Stimulated activated naive CD8-positive, alpha-beta T cell treated with anti-CD3 and anti-CD28 coated beads, Interleukin-15, Interleukin-2, amounts not matched to agents 100 ng/mL and 50 ng/mL, for 24 hours (primary cell): ENCODE measurements around the gene SEC22A.

Source experiments
- H3K27ac Mint-ChIP-seq: one replicate; pipeline ENCODE4 v1.8.0; 2021; ENCODE audit warnings: mild to moderate bottlenecking, mixed read lengths
- H3K27me3 Mint-ChIP-seq: one replicate; pipeline ENCODE4 v1.8.0; 2021; ENCODE audit warnings: mixed read lengths
- H3K36me3 Mint-ChIP-seq: one replicate; pipeline ENCODE4 v1.8.0; 2021; ENCODE audit warnings: low read depth, mixed read lengths
- H3K4me1 Mint-ChIP-seq: one replicate; pipeline ENCODE4 v1.8.0; 2021; ENCODE audit warnings: low read depth, mixed read lengths
- H3K4me3 Mint-ChIP-seq: one replicate; pipeline ENCODE4 v1.8.0; 2021; ENCODE audit warnings: mild to moderate bottlenecking, mixed read lengths
- H3K9me3 Mint-ChIP-seq: one replicate; pipeline ENCODE4 v1.8.0; 2021; ENCODE audit warnings: mixed read lengths

SEC22A gene

GRCh38 chr3:123295901-123296250, 94.1 kb downstream of the SEC22A start:
- Mint-ChIP-seq H3K27ac (no peak overlapping the region), H3K36me3 (no peaks in the 10 kb centered on the region)

GRCh38 chr3:123296261-123296660, 94.5 kb downstream of the SEC22A start:
- H3K4me3 Mint-ChIP-seq, result no peak overlapping the region
- H3K27ac Mint-ChIP-seq, result no peak overlapping the region
- no peaks in the 10 kb centered on the region for H3K4me1 Mint-ChIP-seq

More at GRCh38 chr3:123295901-123296250, 94.1 kb downstream of the SEC22A start:
- Mint-ChIP-seq H3K9me3 (no peaks in the 10 kb centered on the region), H3K4me3 (no peak overlapping the region), H3K4me1 (no peaks in the 10 kb centered on the region), H3K27me3 (no peaks in the 10 kb centered on the region)

GRCh38 chr3:123296836-123297626, 95.3 kb downstream of the SEC22A start:
- no peaks in the 10 kb centered on the region for H3K4me1 Mint-ChIP-seq
- H3K27me3 Mint-ChIP-seq, result no peaks in the 10 kb centered on the region
- H3K9me3 Mint-ChIP-seq, result no peaks in the 10 kb centered on the region
- H3K4me3 Mint-ChIP-seq, result no peak overlapping the region
- H3K36me3 Mint-ChIP-seq, result no peaks in the 10 kb centered on the region
- H3K27ac Mint-ChIP-seq, result no peak overlapping the region

More at GRCh38 chr3:123296261-123296660, 94.5 kb downstream of the SEC22A start:
- Mint-ChIP-seq H3K27me3 (no peaks in the 10 kb centered on the region), H3K36me3 (no peaks in the 10 kb centered on the region), H3K9me3 (no peaks in the 10 kb centered on the region)

- no peak overlapping the region for H3K4me3 Mint-ChIP-seq
- no peaks in the 10 kb centered on the region for H3K27me3 Mint-ChIP-seq
- no peaks in the 10 kb centered on the region for H3K4me1 Mint-ChIP-seq
- no peaks in the 10 kb centered on the region for H3K36me3 Mint-ChIP-seq
- H3K27ac Mint-ChIP-seq, result no peak overlapping the region
- no peaks in the 10 kb centered on the region for H3K9me3 Mint-ChIP-seq
These were observed 95.8 kb downstream of the SEC22A start for GRCh38 chr3:123297627-123297899.

DNA sequence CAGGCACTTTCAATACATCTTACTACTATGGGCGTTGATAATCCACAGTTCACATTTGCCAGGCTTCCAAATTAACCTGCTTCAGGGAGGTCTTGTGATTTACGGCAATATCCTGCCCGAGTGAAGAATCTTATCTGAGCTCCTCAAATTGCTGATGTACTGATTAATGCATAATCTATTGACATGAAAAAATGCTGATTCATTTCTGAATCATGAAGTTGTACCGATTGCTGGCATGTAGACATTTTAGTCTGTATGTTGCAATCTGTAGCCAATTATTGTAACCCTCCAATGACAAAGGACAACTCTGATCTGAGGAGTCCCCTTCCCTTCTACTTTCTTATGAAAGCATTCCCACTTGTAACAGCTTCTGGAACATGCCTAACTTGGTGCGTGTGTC, 97.2 kb downstream of the SEC22A start:
- H3K36me3 Mint-ChIP-seq, result no peaks in the 10 kb centered on the region
- no peaks in the 10 kb centered on the region for H3K4me1 Mint-ChIP-seq
- H3K4me3 Mint-ChIP-seq, result no peak overlapping the region
- H3K27ac Mint-ChIP-seq, result no peak overlapping the region
- H3K27me3 Mint-ChIP-seq, result no peaks in the 10 kb centered on the region
- H3K9me3 Mint-ChIP-seq, result no peaks in the 10 kb centered on the region

DNA sequence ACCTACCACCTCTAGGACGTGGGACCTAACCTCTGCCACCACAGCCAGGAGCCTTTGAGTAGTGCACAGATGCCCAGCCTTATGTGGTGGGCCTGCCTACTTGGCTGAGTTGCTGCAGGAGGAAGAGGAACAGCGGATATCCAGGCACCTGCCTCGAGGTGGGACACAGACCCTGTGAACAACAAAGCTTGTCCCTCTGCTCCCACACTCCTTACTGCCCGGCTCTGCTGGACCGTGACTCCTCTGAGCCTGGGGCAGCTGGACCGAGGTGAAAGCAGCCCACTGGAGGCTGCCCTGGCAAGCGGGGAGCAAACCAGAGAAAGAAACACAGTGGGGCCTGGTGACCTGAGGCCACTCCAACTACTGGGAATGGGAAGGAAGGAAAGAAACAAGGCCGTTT, 97.8 kb downstream of the SEC22A start:
- Mint-ChIP-seq H3K4me1 (no peaks in the 10 kb centered on the region), H3K9me3 (no peaks in the 10 kb centered on the region), H3K4me3 (no peak overlapping the region), H3K27me3 (no peaks in the 10 kb centered on the region), H3K36me3 (no peaks in the 10 kb centered on the region), H3K27ac (no peak overlapping the region)

GRCh38 chr3:123300056-123300455, 98.3 kb downstream of the SEC22A start:
- Mint-ChIP-seq H3K4me3 (no peak overlapping the region), H3K27ac (no peak overlapping the region), H3K9me3 (no peaks in the 10 kb centered on the region), H3K4me1 (no peaks in the 10 kb centered on the region), H3K27me3 (no peaks in the 10 kb centered on the region), H3K36me3 (no peaks in the 10 kb centered on the region)

DNA sequence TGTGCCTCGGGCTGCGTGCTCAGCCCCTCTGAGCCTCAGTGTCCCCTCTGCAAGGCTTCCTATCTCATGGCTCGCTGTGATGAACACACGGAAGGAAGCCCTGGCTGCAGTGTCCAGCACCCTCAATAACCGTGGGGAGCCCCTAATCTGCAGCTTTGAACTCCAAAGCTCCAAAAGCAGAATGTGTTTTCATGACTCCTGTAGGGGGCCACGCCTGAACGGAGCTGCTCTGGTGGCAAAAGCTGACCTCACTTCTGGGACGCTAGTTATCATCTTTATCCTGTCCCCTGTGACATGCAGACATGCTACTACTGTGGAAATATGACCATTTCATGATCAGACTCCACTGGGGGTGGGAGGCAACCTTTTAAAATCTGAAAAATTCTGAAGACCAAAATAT, 98.8 kb downstream of the SEC22A start:
- H3K4me3 Mint-ChIP-seq, result no peak overlapping the region
- H3K27ac Mint-ChIP-seq, result no peak overlapping the region
- H3K27me3 Mint-ChIP-seq, result no peaks in the 10 kb centered on the region
- H3K9me3 Mint-ChIP-seq, result no peaks in the 10 kb centered on the region
- H3K36me3 Mint-ChIP-seq, result no peaks in the 10 kb centered on the region
- no peaks in the 10 kb centered on the region for H3K4me1 Mint-ChIP-seq

DNA sequence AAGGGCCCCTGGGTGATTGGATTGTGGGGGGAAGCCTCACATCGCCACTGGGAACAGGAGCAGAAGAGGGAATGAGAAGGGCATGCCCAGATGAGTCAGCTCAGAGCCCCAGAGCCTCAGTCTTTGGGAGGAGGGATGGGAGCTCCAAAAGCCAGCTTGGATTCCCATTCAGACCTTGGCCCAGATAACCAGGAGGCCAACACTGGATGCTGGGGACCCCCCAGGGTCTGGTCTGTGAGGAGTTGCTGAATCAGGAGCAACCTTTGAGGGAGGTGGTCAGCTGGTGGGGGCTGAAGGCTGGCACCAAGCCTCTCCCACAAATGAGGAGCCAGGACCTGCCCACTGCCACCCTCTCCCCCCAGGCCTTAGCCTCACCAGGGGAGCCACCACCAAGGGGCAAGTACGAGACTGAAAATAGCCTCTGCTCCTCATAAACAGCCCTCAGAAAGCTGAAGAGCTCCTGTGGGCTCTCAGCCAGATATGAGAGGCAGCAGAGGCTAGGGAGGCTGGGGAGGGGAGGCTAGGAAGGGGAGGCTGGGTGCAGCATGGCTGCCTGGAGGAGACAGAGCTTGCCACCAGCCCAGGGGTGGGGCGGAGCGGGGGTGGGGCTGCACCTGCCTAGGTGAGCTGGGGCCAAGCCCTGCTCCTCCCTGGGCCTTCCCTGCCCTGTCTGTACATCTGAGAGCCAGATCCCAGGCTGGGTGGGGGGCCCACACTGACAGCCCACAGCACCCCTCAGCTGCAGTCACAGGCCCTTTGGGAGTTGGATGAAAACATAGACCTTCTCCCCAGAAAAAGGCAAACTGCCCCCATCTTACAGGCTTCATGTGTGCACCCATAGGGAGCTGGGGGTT, 99.8 kb downstream of the SEC22A start:
- Mint-ChIP-seq H3K27ac (no peak overlapping the region), H3K27me3 (no peaks in the 10 kb centered on the region), H3K4me1 (no peaks in the 10 kb centered on the region), H3K4me3 (no peak overlapping the region), H3K36me3 (no peaks in the 10 kb centered on the region), H3K9me3 (no peaks in the 10 kb centered on the region)

GRCh38 chr3:123302961-123303360, 101.2 kb downstream of the SEC22A start:
- Mint-ChIP-seq H3K9me3 (no peaks in the 10 kb centered on the region), H3K4me1 (no peaks in the 10 kb centered on the region), H3K27me3 (no peaks in the 10 kb centered on the region), H3K4me3 (no peak overlapping the region), H3K27ac (no peak overlapping the region), H3K36me3 (no peaks in the 10 kb centered on the region)

DNA sequence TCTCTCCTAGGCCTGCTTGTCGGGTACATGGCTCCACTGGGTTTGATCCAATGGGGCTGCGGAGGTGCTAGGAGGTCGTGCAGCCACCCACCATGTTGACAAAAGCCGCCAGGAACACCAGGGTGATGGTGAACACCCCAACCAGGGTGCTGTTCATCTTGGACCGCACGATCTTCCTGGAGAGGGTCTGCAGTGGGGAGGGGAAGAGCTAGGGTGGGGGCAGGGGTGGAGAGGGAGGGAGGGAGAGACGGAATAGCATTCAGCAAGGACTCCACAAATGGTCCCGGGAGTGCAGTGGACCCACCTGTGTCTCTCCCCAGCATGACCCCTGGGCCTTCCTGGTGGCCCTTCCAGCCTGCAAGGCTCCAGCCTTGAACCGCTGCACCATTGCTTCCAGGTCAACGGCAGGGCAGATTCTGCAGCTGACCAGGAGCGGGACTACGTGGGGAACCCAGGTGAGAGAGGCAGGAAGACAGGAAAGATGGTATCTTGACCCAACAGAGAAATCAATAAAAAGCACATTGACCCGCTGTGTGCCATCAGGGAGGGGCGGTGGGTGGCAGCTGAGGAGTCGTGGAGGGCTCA, 102.3 kb downstream of the SEC22A start:
- Mint-ChIP-seq H3K9me3 (no peaks in the 10 kb centered on the region), H3K4me3 (no peak overlapping the region), H3K27me3 (no peaks in the 10 kb centered on the region), H3K27ac (no peak overlapping the region), H3K36me3 (no peaks in the 10 kb centered on the region), H3K4me1 (no peaks in the 10 kb centered on the region)

DNA sequence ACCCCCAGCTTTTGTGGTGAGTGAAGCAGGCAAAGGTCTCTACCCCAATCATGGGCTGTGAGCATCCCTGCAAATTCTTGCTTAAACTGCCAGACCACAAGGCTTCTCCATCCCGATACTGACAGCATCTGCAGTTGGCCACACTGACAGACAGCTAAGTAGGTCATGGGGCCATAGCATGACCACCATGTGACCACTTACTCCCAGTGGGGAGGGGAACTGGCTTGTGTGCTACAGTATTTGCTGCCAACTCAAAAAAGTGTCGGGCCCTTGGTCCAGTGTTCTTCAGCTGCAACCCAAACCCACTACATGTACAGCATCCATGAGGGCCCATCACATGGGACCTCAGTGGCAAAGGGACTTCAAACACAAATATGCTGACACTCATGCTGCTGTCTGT, 103.4 kb downstream of the SEC22A start:
- Mint-ChIP-seq H3K27me3 (no peaks in the 10 kb centered on the region), H3K36me3 (no peaks in the 10 kb centered on the region), H3K27ac (no peak overlapping the region), H3K4me3 (no peak overlapping the region), H3K4me1 (no peaks in the 10 kb centered on the region), H3K9me3 (no peaks in the 10 kb centered on the region)

GRCh38 chr3:123307064-123307463, 105.3 kb downstream of the SEC22A start:
- no peaks in the 10 kb centered on the region for H3K4me1 Mint-ChIP-seq
- no peak overlapping the region for H3K27ac Mint-ChIP-seq
- H3K9me3 Mint-ChIP-seq, result no peaks in the 10 kb centered on the region
- no peaks in the 10 kb centered on the region for H3K27me3 Mint-ChIP-seq
- H3K4me3 Mint-ChIP-seq, result no peak overlapping the region
- H3K36me3 Mint-ChIP-seq, result no peaks in the 10 kb centered on the region

DNA sequence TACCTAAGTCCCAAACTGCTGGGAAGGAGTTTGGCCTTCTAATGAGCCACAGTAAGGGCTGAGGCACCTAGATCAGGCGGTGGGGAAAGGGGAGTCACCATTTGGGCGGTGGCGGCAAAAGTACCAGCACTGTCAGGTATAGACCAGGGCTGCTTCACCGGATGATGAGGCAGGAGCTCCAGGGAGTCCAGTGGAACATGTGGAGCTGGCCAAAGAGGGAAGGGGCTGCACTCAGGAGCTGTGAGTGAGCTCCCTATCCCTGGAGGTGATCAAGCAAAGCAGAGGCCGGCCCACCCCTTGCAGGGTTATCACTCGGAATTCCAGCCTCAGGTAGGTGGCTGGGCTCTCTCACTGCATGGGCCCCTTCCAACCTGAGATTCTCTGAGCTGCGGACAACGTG, 108.4 kb downstream of the SEC22A start:
- H3K27me3 Mint-ChIP-seq, result peaks cover 5% of the 10 kb centered on the region
- no peaks in the 10 kb centered on the region for H3K9me3 Mint-ChIP-seq
- H3K4me3 Mint-ChIP-seq, result no peak overlapping the region
- H3K36me3 Mint-ChIP-seq, result no peaks in the 10 kb centered on the region
- H3K27ac Mint-ChIP-seq, result no peak overlapping the region
- no peaks in the 10 kb centered on the region for H3K4me1 Mint-ChIP-seq

- Mint-ChIP-seq H3K9me3 (no peaks in the 10 kb centered on the region), H3K4me3 (no peak overlapping the region), H3K36me3 (no peaks in the 10 kb centered on the region), H3K4me1 (no peaks in the 10 kb centered on the region), H3K27ac (no peak overlapping the region), H3K27me3 (peaks cover 6% of the 10 kb centered on the region)
These were observed 109.0 kb downstream of the SEC22A start for GRCh38 chr3:123310741-123311140.
